Smooth muscle cell (in vitro differentiated cells): Measurements from ENCODE around the gene PDS5A. TPM values are rescaled to one million over a fixed set of nuclear protein-coding genes. Genes with fewer than 3 reads are reported as not detected.

Source experiments
- DNase-seq: peaks from one replicate; lab custom pipeline; 2025; ENCODE audit not compliant: unreplicated experiment; lab: John Stamatoyannopoulos, UW
- H2AFZ ChIP-seq: fragments of 200-600 bp; sonication (generic); 2 replicates; pipeline ENCODE4 v1.6.0; 2016; ENCODE audit warnings: antibody characterized with exemption, low read depth, mild to moderate bottlenecking
- H3F3A ChIP-seq: fragments of 200-600 bp; sonication (generic); 2 replicates; pipeline ENCODE4 v1.6.0; 2017; ENCODE audit warnings: antibody characterized with exemption, low read depth
- H3K27ac ChIP-seq: fragments of 200-600 bp; sonication (generic); 2 replicates; pipeline ENCODE4 v1.5.1; 2016; ENCODE audit warnings: low read depth, mild to moderate bottlenecking
- H3K27me3 ChIP-seq: fragments of 200-600 bp; sonication (generic); 2 replicates; pipeline ENCODE4 v1.6.1; 2016; ENCODE audit warnings: low read depth, mild to moderate bottlenecking
- H3K36me3 ChIP-seq: fragments of 200-600 bp; sonication (generic); 2 replicates; pipeline ENCODE4 v1.5.1; 2016; ENCODE audit warnings: low read depth
- H3K4me1 ChIP-seq: fragments of 200-600 bp; sonication (generic); 2 replicates; pipeline ENCODE4 v1.5.1; 2016; ENCODE audit warnings: low read depth
- H3K4me2 ChIP-seq: fragments of 200-600 bp; sonication (generic); 2 replicates; pipeline ENCODE4 v1.6.0; 2016; ENCODE audit warnings: mild to moderate bottlenecking
- H3K4me3 ChIP-seq: fragments of 200-600 bp; sonication (generic); 2 replicates; pipeline ENCODE4 v1.5.1; 2016; ENCODE audit warnings: mild to moderate bottlenecking
- H3K79me2 ChIP-seq: fragments of 200-600 bp; sonication (generic); 2 replicates; pipeline ENCODE4 v1.6.0; 2016; ENCODE audit warnings: low read depth, mild to moderate bottlenecking
- H3K9ac ChIP-seq: fragments of 200-600 bp; sonication (generic); 2 replicates; pipeline ENCODE4 v1.6.0; 2016; ENCODE audit warnings: low read depth
- H3K9me3 ChIP-seq: fragments of 200-600 bp; sonication (generic); replicated peaks from 2 replicates; pipeline ENCODE4 v1.5.1; 2016; ENCODE audit warnings: low read depth
- H4K20me1 ChIP-seq: fragments of 200-600 bp; sonication (generic); 2 replicates; pipeline ENCODE4 v1.6.0; 2016; ENCODE audit warnings: low read depth
- whole genome bisulfite sequencing: methylation state at CpG from one replicate; pipeline ENCODE4 v1.1.7; 2016; ENCODE audit warnings: low lambda C conversion rate; 5-methylcytosine and 5-hydroxymethylcytosine counted together
- polyA plus RNA-seq: library from polyadenylated mRNA; unstranded; fragments of >200 nt; fragmentation: Nextera tagmentation; extraction: Ambion mirVana; gene quantifications from 2 replicates; pipeline ENCODE4 v1.2.1, GENCODE V29; 2016
- total RNA-seq: library from RNA; depleted of rRNA; stranded (reverse); fragments of >200 nt; gene quantifications from 2 replicates; pipeline ENCODE4 v1.2.3, GENCODE V29; 2014
- TF ChIP-seq, protein P1 (sequence below): fragments of 200-600 bp; sonication (generic); IDR thresholded peaks from 2 replicates; pipeline ENCODE4 v1.5.1; 2017; ENCODE audit warnings: borderline replicate concordance, mild to moderate bottlenecking, antibody characterized with exemption; ENCODE audit not compliant: insufficient read depth, poor library complexity, severe bottlenecking

Gene PDS5A
- total and polyA plus RNA-seq, 2 experiments from 2014 or later, result 19.4 to 61.3 TPM

GRCh38 chr4:40016007-40016406 is 38.3 kb upstream of the PDS5A start:
- Histone ChIP-seq H3F3A (no peaks in the 10 kb centered on the region), H3K79me2 (no peaks in the 10 kb centered on the region), H4K20me1 (no peaks in the 10 kb centered on the region), H3K4me3 (no peak overlapping the region), H3K27me3 (no peaks in the 10 kb centered on the region), H3K9ac (no peak overlapping the region), H3K9me3 (no peaks in the 10 kb centered on the region), H3K36me3 (no peaks in the 10 kb centered on the region), H2AFZ (no peak overlapping the region), H3K4me1 (no peaks in the 10 kb centered on the region), H3K27ac (no peak overlapping the region), H3K4me2 (no peak overlapping the region)
- 100% methylated on average over 2 of the region's 2 CpGs for WGBS
- no peak for DNase-seq
- TF ChIP-seq, protein P1, sequence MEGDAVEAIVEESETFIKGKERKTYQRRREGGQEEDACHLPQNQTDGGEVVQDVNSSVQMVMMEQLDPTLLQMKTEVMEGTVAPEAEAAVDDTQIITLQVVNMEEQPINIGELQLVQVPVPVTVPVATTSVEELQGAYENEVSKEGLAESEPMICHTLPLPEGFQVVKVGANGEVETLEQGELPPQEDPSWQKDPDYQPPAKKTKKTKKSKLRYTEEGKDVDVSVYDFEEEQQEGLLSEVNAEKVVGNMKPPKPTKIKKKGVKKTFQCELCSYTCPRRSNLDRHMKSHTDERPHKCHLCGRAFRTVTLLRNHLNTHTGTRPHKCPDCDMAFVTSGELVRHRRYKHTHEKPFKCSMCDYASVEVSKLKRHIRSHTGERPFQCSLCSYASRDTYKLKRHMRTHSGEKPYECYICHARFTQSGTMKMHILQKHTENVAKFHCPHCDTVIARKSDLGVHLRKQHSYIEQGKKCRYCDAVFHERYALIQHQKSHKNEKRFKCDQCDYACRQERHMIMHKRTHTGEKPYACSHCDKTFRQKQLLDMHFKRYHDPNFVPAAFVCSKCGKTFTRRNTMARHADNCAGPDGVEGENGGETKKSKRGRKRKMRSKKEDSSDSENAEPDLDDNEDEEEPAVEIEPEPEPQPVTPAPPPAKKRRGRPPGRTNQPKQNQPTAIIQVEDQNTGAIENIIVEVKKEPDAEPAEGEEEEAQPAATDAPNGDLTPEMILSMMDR, result no peak

DNA sequence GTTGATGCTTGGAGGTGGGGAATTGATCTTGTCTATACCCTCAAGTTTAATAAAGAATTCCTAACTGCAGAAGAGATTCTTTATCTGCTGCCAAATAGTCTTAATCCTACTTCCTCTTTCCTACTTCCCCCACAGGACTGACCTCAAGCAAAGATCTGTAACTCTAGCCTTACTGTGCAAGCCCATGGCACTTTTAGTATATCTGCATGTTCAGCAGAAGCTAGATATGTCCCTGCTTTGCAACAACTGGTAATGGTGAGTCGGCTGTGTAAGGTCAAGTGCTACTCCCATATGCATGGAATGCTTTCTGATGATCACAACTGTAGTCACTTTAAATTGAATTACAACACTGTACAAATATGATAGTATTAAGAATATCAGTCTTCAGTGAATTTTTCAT is 26.3 kb upstream of the PDS5A start:
- no peak for DNase-seq
- Histone ChIP-seq H3K79me2 (no peaks in the 10 kb centered on the region), H3K4me1 (no peaks in the 10 kb centered on the region), H3K9ac (no peak overlapping the region), H3K4me2 (no peak overlapping the region), H2AFZ (no peak overlapping the region), H3K9me3 (no peaks in the 10 kb centered on the region), H3K4me3 (no peak overlapping the region), H3K36me3 (no peaks in the 10 kb centered on the region), H3F3A (no peaks in the 10 kb centered on the region), H4K20me1 (no peaks in the 10 kb centered on the region), H3K27me3 (no peaks in the 10 kb centered on the region), H3K27ac (no peak overlapping the region)
- TF ChIP-seq, protein P1, result no peak
- WGBS, result 88% methylated on average over 1 of the region's 1 CpG

DNA sequence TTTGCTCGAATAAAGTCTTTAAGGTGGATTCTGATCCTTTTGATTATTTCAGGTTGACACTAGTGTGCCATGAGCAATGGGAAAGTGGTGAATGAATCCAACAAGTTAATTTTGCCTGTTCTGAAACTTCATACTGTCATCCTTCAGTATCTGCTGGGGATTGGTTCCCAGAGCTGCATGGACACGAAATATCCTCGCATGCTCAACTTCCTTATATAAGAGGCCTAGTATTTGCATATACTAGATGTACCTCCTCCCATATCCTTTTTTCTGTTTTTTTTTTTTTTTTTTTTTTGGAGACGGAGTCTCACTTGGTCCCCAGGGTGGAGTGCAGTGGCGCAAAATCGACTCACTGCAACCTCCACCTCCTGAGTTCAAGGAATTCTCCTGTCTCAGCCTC is 23.0 kb upstream of the PDS5A start:
- H3K4me2 ChIP-seq, result no peak overlapping the region
- no peak overlapping the region for H3K27ac ChIP-seq
- no peak for DNase-seq
- no peaks in the 10 kb centered on the region for H3K27me3 ChIP-seq
- H3K36me3 ChIP-seq, result no peaks in the 10 kb centered on the region
- H3K9ac ChIP-seq, result no peak overlapping the region
- no peaks in the 10 kb centered on the region for H4K20me1 ChIP-seq
- H3K9me3 ChIP-seq, result no peaks in the 10 kb centered on the region
- WGBS, result 85% methylated on average over 6 of the region's 6 CpGs
- TF ChIP-seq, protein P1, result no peak
- no peaks in the 10 kb centered on the region for H3K79me2 ChIP-seq
- no peak overlapping the region for H3K4me3 ChIP-seq
- no peaks in the 10 kb centered on the region for H3K4me1 ChIP-seq
- H3F3A ChIP-seq, result no peaks in the 10 kb centered on the region
- no peak overlapping the region for H2AFZ ChIP-seq

- Histone ChIP-seq H3F3A (no peaks in the 10 kb centered on the region), H3K27me3 (no peaks in the 10 kb centered on the region), H3K4me1 (no peaks in the 10 kb centered on the region), H3K4me2 (no peak overlapping the region), H3K4me3 (no peak overlapping the region), H3K9ac (no peak overlapping the region), H3K9me3 (no peaks in the 10 kb centered on the region), H4K20me1 (no peaks in the 10 kb centered on the region), H2AFZ (no peak overlapping the region), H3K27ac (no peak overlapping the region), H3K36me3 (no peaks in the 10 kb centered on the region), H3K79me2 (no peaks in the 10 kb centered on the region)
- 91% methylated on average over 8 of the region's 8 CpGs for WGBS
- no peak for DNase-seq
- TF ChIP-seq, protein P1, result no peak
Observed at GRCh38 chr4:39998659-39999345, 21.1 kb upstream of the PDS5A start.
